Choroid plexus epithelial cell (primary cell): ENCODE results near the gene CYP3A7.

Experiments used
- DNase-seq: peaks from one replicate; pipeline ENCODE4 v3.0.0-alpha.2; 2010; ENCODE audit warnings: low read depth
- H3K4me3 ChIP-seq: 2 replicates; pipeline ENCODE4 v1.5.1; 2011; ENCODE audit warnings: low read depth, mild to moderate bottlenecking, control low read depth, low read length, moderate library complexity
- TF ChIP-seq, protein P1 (sequence below): conservative IDR thresholded peaks from 2 replicates; pipeline ENCODE4 v1.5.1; 2011; ENCODE audit warnings: low read depth, mild to moderate bottlenecking, control low read depth, inconsistent platforms, low read length, moderate library complexity

Gene CYP3A7

DNA sequence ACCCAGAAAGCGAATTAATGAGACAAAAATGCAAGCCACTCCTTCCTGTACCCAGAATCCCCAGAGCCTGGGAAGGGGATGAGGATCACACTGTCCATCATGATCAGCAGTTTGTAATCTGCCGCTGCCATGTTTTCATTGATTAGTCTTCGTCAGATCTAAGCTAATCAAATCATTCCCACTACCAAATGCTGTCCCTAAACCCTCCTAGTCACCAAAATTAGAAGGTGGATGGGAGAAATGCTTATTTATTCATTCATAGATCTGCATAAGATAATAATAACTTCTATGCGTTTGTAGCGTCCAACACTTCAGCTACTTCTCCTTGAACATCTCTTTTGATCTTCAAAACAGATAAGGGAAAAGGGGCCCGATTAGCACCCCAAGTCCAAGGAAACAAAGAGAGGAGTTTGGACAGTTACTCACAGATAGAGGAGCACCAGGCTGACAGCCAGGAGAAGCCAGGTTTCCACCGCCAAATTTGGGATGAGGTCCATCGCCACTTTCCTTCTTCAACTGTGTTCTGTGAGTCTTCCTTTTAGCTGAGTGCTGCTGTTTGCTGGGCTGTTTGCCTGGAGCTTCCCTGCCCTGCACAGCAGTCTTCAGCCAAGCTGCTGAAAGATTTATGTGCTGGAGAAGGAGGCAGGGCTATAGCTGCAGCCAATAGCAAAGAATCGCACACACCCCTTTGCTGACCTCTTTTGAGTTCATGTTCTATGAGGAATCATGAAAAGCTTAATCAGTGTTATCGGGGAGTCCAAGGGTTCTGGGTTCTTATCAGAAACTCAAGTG lies 55.4 kb downstream of the CYP3A7 start, which contains the start of gene CYP3A5:
TSS of gene CYP3A5 (minus strand) at position 597 of the 792 bp plus-strand sequence. CDS start at position 497, 100 bp downstream.
- TF ChIP-seq, protein P1, sequence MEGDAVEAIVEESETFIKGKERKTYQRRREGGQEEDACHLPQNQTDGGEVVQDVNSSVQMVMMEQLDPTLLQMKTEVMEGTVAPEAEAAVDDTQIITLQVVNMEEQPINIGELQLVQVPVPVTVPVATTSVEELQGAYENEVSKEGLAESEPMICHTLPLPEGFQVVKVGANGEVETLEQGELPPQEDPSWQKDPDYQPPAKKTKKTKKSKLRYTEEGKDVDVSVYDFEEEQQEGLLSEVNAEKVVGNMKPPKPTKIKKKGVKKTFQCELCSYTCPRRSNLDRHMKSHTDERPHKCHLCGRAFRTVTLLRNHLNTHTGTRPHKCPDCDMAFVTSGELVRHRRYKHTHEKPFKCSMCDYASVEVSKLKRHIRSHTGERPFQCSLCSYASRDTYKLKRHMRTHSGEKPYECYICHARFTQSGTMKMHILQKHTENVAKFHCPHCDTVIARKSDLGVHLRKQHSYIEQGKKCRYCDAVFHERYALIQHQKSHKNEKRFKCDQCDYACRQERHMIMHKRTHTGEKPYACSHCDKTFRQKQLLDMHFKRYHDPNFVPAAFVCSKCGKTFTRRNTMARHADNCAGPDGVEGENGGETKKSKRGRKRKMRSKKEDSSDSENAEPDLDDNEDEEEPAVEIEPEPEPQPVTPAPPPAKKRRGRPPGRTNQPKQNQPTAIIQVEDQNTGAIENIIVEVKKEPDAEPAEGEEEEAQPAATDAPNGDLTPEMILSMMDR, result no peak
- H3K4me3 ChIP-seq, result no peak within 1 kb of the TSS
- DNase-seq, result no peak

DNA sequence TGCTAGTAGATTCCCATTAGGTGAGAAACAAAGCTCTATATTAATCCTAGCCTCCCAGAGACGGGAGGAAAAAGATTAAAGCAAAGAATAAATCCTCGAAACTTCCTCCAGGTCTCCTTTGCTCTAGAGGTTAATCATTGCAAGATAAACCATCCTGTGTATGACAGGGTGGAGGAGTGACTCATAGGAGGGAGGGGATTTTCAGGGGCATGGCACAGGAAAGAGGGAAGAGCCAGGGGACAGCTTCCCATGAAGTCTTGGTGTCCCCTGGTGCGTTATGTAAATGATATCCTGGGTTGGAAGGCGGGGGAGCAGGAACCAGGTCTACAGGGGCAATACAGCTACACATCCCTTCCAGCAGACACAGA lies 56.0 kb downstream of the CYP3A7 start:
- TF ChIP-seq, protein P1, result no peak
- no peak overlapping the region for H3K4me3 ChIP-seq
- peak; percentile 13 for DNase-seq

- TF ChIP-seq, protein P1, result no peak
- no peak overlapping the region for H3K4me3 ChIP-seq
- no peak for DNase-seq
Observed at GRCh38 chr7:99677648-99678045, 57.3 kb downstream of the CYP3A7 start.

DNA sequence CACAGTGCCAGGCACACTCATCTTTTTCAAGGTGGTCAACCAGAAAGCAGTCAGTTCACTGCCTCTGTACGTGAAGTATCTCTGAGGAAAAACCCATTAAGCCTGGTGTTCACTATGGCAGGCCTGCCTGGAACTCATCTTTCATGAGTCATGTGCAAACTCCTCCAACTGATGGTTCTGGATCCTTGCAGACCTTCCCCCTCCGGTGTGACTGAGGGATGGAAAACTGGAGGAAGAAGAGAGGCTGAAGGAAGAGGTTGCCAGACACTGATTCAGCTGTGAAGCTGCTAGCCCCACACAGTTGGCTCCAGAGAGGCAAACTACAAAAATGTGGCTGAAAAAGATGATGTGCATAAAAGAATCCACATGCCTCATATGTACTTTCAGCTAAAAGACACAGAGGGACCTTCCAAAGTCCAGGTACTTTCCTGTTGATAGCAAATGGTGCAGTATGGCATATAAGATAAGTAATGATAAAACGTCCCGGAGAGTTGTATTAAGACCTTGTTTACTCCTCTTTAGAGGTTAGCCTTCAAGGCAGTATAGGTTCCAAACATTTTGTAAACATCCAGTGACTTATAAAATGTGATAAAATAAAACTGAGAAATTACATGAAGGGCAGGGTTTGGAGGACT lies 57.9 kb downstream of the CYP3A7 start:
- TF ChIP-seq, protein P1, result no peak
- H3K4me3 ChIP-seq, result no peak overlapping the region
- no peak for DNase-seq

DNA sequence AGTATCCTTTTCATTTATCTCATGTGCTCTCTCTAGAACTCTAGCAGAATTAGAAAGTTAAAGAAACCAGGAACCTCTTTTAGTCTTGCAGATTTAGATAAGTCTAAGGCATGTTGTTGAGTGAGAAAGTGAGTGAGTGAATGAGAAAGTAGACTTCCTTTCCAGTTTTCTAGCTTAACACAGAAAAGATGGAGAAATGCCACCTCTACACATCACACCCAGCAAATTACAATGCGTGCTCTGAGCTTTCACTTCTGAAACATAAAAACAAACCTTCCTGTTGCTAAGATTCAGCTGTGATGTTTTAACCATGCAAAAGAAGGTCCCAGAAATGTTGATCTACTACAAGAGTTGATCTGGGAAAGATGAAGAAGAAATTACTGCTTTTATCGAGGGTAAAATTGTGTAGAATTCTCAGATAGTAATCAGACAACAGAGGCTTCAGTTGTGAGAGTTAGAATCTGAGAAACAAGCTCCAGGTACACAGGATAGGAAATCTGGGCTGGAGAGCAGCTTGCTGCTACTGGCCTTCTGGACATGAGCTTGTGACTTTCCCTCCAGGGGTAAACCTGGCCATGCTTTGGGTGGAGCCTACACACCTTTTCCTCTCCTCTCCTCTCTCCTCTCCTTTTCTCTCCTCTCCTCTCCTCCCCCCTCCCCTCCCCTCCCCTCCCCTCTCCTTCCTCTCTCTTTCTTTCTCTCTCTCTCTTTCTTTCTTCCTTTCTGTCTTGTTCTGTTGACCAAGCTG lies 59.8 kb downstream of the CYP3A7 start:
- TF ChIP-seq, protein P1, result no peak
- no peak overlapping the region for H3K4me3 ChIP-seq
- no peak for DNase-seq

GRCh38 chr7:99672573-99672972 lies 62.4 kb downstream of the CYP3A7 start:
- no peak overlapping the region for H3K4me3 ChIP-seq
- DNase-seq, result no peak
- TF ChIP-seq, protein P1, result no peak
